GM23248 (cell line): ENCODE results near the gene C2orf42.
"Not testable (repeated sequence)": the region's sequence is repeated elsewhere in the genome, so short reads cannot be mapped to it uniquely, and the experiment has no call there.

ENCODE experiments used
- EZH2 ChIP-seq: fragments of 200-600 bp; sonication (generic); IDR thresholded peaks from 2 replicates; pipeline ENCODE4 v1.6.1; 2018; ENCODE audit warnings: antibody characterized with exemption, mild to moderate bottlenecking; ENCODE audit not compliant: insufficient read depth, poor library complexity, severe bottlenecking
- EZH2phosphoT487 ChIP-seq: fragments of 200-600 bp; sonication (generic); IDR thresholded peaks from 2 replicates; pipeline ENCODE4 v1.6.1; 2018; ENCODE audit warnings: antibody characterized with exemption, moderate library complexity, mild to moderate bottlenecking, low read depth; ENCODE audit not compliant: insufficient read depth

DNA sequence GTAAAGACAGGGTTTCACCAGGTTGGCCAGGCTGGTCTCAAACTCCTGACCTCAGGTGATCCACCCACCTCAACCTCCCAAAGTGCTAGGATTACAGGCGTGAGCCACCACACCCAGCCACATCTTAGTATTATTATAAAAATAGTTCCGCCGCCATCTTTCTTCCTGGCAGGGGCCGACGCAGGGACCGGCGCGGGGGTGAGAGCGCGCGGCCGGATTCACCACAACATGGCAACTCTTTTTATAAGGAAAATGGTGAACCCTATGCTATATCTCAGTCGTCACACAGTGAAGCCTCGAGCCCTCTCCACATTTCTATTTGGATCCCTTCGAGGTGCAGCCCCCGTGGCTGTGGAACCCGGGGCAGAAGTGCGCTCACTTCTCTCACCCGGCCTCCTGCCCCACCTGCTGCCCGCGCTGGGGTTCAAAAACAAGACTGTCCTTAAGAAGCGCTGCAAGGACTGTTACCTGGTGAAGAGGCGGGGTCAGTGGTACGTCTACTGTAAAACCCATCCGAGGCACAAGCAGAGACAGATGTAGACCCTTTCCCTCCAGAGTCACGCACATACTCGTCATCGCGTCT lies 88.4 kb downstream of the C2orf42 start:
- TF ChIP-seq EZH2phosphoT487, EZH2: not testable (repeated sequence)
